GM19395 (cell line): ENCODE results near the gene RAB11FIP3.
"Not testable (repeated sequence)": the region's sequence is repeated elsewhere in the genome, so short reads cannot be mapped to it uniquely, and the experiment has no call there.

Experiments
- ATAC-seq: cut with Tn5 transposase; IDR thresholded peaks from one replicate; pipeline ENCODE4 v1.9.1; 2021; ENCODE audit warnings: mild to moderate bottlenecking, moderate library complexity; ENCODE audit not compliant: unreplicated experiment

Gene RAB11FIP3

DNA sequence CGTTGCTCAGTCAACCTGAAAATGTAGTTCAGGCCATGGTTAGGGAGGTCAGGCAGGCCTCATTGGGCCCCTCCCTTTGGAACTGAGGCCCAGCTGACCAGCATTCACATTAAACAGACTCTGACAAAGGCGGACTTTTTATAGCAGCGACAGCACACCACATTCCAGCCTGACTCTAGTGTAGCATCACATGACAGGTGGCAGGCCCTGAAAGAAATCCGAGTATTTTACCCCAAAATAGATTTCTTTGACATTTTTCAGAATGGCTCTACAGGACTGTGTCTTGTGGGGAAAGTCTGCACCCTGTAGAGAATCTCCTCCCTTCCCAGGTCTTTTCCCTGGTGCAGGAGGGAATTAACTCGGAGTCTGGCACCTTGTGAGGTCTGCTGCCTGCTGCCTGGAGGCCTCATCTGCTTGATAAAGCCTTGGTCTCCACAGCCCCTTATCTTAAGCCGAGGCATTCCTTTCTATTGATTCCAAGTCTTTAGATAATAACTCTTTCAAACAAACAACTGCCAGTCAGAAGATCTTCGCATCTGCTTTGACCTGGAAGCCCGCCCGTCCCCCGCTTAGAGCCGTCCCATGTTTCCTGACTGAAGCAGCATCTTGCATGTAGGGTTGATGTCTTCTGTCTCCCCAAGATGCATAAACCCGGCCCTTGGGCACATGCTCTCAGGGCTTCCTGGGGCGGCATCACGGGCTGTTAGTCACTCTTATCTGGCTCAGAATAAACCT lies 58.1 kb downstream of the RAB11FIP3 start:
- ATAC-seq, result no peak

DNA sequence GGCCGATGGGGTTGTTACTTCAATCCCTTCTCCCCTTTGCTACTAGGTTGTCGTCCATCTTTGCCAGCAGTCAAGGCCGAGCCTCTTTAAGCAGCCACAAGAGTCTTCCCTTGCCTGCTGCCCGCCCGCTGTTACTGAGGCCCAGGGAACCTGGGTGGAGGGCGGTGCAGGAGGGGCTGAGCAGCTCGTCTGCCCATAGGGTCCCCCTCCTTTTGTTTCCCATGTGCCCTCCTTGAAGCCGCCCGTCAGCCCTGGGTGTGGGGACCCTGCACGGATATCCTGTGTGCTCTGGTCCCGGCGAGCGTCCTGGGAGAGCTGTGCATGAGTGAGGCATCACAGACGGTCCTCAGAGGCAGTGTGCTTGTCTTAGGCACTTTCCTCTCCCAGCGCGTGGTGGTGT lies 64.2 kb downstream of the RAB11FIP3 start:
- no peak for ATAC-seq

DNA sequence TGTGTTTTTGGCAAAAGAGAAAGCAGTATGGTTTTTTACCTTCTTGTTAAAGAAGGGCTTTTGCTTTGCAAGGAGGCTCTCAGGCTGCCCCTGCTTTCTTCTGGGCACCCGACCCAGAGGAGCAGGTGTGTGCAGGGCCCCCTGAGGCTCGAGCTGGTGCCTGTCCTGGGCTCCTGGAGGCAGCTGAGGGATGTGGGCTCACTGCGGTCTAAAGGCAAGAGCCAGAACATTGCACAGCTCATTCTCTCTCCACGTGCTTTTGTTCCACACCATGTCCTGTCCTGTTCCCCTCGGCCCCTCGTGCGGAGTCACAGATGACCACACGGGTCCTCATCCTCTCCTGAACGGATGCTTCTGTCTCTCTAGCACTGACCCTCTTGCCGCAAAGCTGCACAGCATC lies 65.3 kb downstream of the RAB11FIP3 start:
- no peak for ATAC-seq

- ATAC-seq, result no peak
These were observed 65.9 kb downstream of the RAB11FIP3 start for GRCh38 chr16:491220-491919.

DNA sequence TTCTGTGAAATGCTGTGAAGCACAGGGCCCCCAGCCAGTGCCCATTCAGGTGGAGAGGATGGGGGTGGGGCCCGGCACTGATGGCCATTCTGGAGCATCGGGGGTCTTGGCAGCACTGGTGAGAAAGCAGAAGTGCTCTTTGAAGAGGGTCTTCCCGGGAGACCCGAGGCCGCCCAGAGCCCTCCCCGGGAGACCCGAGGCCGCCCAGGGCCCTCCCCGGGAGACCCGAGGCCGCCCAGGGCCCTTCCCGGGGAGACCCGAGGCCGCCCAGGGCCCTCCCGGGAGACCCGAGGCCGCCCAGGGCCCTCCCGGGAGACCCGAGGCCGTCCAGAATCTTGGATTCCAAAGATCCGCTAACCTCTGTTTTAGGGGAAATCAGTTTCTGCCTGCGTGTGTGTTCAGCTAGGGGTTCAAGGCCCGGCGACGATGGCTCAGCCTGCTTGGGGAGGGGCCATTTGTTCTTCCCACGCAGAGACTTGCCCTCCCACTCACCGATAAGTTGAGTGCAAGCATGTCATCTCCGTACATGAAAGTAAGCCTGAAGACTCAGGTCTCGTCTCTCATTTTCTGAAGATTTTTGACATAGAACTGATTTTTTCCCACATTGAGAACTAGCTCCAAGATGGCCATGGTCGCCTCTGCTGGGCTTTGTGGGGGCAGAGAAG lies 66.9 kb downstream of the RAB11FIP3 start:
- no peak for ATAC-seq

- ATAC-seq, result not testable (repeated sequence)
These were observed 69.2 kb downstream of the RAB11FIP3 start for GRCh38 chr16:494676-495075.

GRCh38 chr16:495127-495748 lies 69.8 kb downstream of the RAB11FIP3 start:
- no peak for ATAC-seq

GRCh38 chr16:496097-496886 lies 70.8 kb downstream of the RAB11FIP3 start:
- ATAC-seq, result no peak

DNA sequence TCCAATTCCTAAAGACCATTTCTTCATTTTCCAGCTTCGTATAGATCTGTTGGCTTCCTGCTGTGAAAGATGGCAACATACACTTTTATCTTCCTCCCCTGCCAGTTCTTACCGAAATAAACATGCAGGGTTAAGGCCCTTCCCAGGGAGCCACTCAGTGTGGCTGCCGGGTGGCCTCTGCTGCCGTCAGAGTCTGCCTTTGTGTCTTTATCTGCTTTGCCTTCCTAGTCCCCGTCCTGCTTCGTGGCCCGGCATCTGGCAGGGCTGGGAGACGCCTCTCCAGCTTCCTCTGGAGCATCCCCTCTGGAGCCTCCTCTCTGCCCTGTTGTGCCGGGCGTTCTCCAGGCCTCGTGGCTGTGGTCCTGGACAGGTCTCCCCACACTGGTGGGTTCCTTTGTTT lies 71.8 kb downstream of the RAB11FIP3 start:
- no peak for ATAC-seq

- no peak for ATAC-seq
These were observed 74.5 kb downstream of the RAB11FIP3 start for GRCh38 chr16:499924-500323.

DNA sequence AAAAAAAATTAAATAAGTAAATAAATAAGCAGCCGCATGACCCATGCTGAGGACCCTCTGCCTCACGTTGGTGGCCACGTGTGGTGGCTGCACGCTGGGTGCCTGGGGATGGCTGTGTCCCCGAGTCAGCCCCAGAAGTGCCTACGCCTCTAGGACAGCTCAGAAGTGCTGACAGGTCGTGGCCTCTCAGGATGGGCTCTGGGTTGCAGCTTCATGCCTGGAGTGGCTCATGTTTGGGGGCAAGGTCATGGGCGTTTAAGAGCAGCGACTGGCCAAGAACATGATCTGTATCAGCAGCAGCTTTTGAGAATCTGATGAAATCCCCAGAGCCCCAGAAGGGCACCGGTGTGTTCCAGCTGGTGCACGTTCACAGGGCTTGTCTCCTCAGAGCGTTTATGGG lies 75.3 kb downstream of the RAB11FIP3 start:
- ATAC-seq, result no peak

GRCh38 chr16:502179-502943 lies 76.9 kb downstream of the RAB11FIP3 start:
- ATAC-seq, result no peak

GRCh38 chr16:503150-504071 lies 78.0 kb downstream of the RAB11FIP3 start:
- ATAC-seq, result no peak

GRCh38 chr16:505479-506245 lies 80.2 kb downstream of the RAB11FIP3 start:
- ATAC-seq, result no peak

DNA sequence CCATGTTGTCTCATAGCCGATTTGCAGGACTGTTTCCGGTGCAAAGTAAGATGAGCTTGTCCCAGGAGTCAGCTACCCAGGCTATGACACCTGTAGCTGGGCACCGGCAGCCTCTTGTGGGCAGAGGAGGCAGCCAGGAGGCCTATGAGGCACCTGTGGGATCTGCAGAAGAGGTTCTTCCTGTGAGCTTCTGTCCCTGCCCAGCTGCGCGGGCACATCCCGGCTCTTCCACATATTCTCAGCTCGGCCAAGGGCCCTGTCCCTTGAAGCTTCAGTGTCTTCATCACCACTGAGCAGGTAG lies 80.7 kb downstream of the RAB11FIP3 start:
- ATAC-seq, result no peak

DNA sequence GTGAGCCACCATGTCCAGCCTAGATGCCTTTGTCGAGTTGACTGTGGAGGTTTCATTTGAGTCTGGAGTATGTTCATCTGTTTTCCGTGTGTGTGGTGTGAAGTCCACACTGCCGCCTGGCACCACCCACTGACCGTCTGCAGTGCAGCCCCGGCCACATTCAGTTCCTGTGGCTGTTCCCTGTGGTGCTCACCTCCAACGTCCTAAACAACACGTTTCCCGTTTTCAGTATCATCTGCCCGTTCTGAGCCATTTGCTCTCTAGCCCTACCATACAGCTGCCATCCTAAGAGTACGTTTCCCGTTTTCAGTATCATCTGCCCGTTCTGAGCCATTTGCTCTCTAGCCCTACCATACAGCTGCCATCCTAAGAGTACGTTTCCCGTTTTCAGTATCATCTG lies 82.1 kb downstream of the RAB11FIP3 start:
- ATAC-seq, result not testable (repeated sequence)

- ATAC-seq, result no peak
These were observed 82.5 kb downstream of the RAB11FIP3 start for GRCh38 chr16:507996-508395.
